Hair follicle dermal papilla cell (primary cell): Measurements from ENCODE around the gene TSPY10. TPM values are rescaled to one million over a fixed set of nuclear protein-coding genes. Genes with fewer than 3 reads are reported as not detected.

Experiments
- total RNA-seq: library from RNA; depleted of rRNA; stranded (reverse); fragments of >200 nt; gene quantifications from 2 replicates; pipeline ENCODE4 v1.2.3, GENCODE V29; 2012

TSPY10 gene
- not detected in 2 replicates for total RNA-seq

GRCh38 chrY:9527580-9527979 lies at the start of gene TSPY10:
Gene TSPY10, plus strand, starts transcription at chrY:9527880. Its CDS starts 46 bp downstream, at chrY:9527926.

GRCh38 chrY:9486967-9487366 lies 40.7 kb upstream of the TSPY10 start, which contains the start of gene TSPY9:
Gene TSPY9, plus strand, starts transcription at chrY:9487267. Its CDS starts 46 bp downstream, at chrY:9487313.

Other genes with a start within 250 kb of the TSPY10 start
- gene TSPY4, start 190.4 kb upstream of the TSPY10 start, total RNA-seq = not detected in 2 replicates
- not detected in 2 replicates for gene TSPY8, start 170.1 kb upstream of the TSPY10 start, total RNA-seq
- not detected in 2 replicates for gene TSPY3, start 129.5 kb upstream of the TSPY10 start, total RNA-seq
- gene TSPY1, start 60.9 kb upstream of the TSPY10 start, total RNA-seq = not detected in 2 replicates
- gene TSPY9, start 40.6 kb upstream of the TSPY10 start, total RNA-seq = not detected in 2 replicates